Panc1 (cell line): Measurements from ENCODE around the gene ZNF513. TPM values are rescaled to one million over a fixed set of nuclear protein-coding genes. Genes with fewer than 3 reads are reported as not detected.

Experiments
- ATAC-seq: fragments of 200-7000 bp; cut with Tn5 transposase; 2 replicates; pipeline ENCODE4 v1.9.1; 2020; ENCODE audit warnings: mild to moderate bottlenecking, moderate library complexity
- BruUV-seq: library from RNA; stranded (reverse); fragments of 400-500 nt; replicated peaks from 2 replicates; lab custom pipeline; 2021; lab: Mats Ljungman, UMichigan
- CTCF ChIA-PET: fragments of 300-600 bp; sonication (Branson Sonifier 250); formaldehyde crosslinking; loops from one replicate; lab custom pipeline; 2022; ENCODE audit warnings: antibody characterized with exemption; lab: Charles Lee
- POLR2A ChIA-PET: fragments of 300-600 bp; sonication (Branson Sonifier 250); formaldehyde crosslinking; loops from one replicate; lab custom pipeline; 2022; ENCODE audit warnings: antibody characterized with exemption; lab: Charles Lee
- DNase-seq: peaks from one replicate; pipeline ENCODE4 v3.0.0-alpha.2; 2010; ENCODE audit warnings: low read depth, low spot score
- H3K27ac ChIP-seq: 2 replicates; pipeline ENCODE4 v1.5.1; 2011; ENCODE audit warnings: mild to moderate bottlenecking, low read length, inconsistent platforms
- H3K27me3 ChIP-seq: fragments of 200-500 bp; sonication (Bioruptor generic); 2 replicates; pipeline ENCODE4 v1.6.0; 2014; ENCODE audit warnings: low read length, inconsistent platforms; ENCODE audit not compliant: control insufficient read depth, insufficient read depth
- H3K36me3 ChIP-seq: fragments of 200-500 bp; sonication (Bioruptor generic); 2 replicates; pipeline ENCODE4 v1.5.1; 2014; ENCODE audit warnings: inconsistent platforms, mild to moderate bottlenecking, low read length, moderate library complexity; ENCODE audit not compliant: control insufficient read depth, insufficient read depth
- H3K4me1 ChIP-seq: 2 replicates; pipeline ENCODE4 v1.5.1; 2011; ENCODE audit warnings: inconsistent platforms, mild to moderate bottlenecking, low read length, moderate library complexity; ENCODE audit not compliant: control insufficient read depth, insufficient read depth
- H3K4me3 ChIP-seq, 2 experiments: 2 replicates each; pipeline ENCODE4 v1.5.1; 2011 to 2012; ENCODE audit warnings: low read depth in 2 of 2, low read length in 2 of 2, mild to moderate bottlenecking in 2 of 2, inconsistent platforms in 1 of 2, moderate library complexity in 1 of 2
- H3K9me3 ChIP-seq: fragments of 200-500 bp; sonication (Bioruptor generic); 2 replicates; pipeline ENCODE4 v1.5.1; 2014; ENCODE audit warnings: low read depth, mild to moderate bottlenecking, inconsistent platforms, low read length, moderate library complexity; ENCODE audit not compliant: control insufficient read depth, insufficient read depth
- POLR2AphosphoS5 ChIP-seq: IDR thresholded peaks from 2 replicates; pipeline ENCODE4 v1.6.1; 2012; ENCODE audit warnings: mild to moderate bottlenecking, low read depth, low read length, moderate library complexity
- SIN3A ChIP-seq: IDR thresholded peaks from 2 replicates; pipeline ENCODE4 v1.6.1; 2012; ENCODE audit warnings: low read depth, mild to moderate bottlenecking, low read length, moderate library complexity, borderline replicate concordance; ENCODE audit not compliant: insufficient read depth
- TCF7L2 ChIP-seq: IDR thresholded peaks from 2 replicates; pipeline ENCODE4 v1.6.1; 2011; ENCODE audit warnings: mild to moderate bottlenecking, low read depth, low read length, inconsistent platforms
- in situ Hi-C: cut with HindIII; loops from 2 replicates; pipeline ENCODE4 v1.10.0; 2016; ENCODE audit warnings: low sequenced_read_pairs, low pct_unique_long_range_greater_than_20kb
- intact Hi-C: fragments of 100-400 bp; cut with micrococcal nuclease; formaldehyde crosslinking; loops from one replicate; pipeline ENCODE4 v1.10.0; 2022; ENCODE audit not compliant: unreplicated experiment
- total RNA-seq: library from RNA; stranded (reverse); gene quantifications from one replicate; pipeline ENCODE4 v1.2.1, GENCODE V29; 2021; ENCODE audit not compliant: unreplicated experiment
- TF ChIP-seq, protein P1 (sequence below): fragments of 450-650 bp; IDR thresholded peaks from 2 replicates; pipeline ENCODE4 v1.5.1; 2017; ENCODE audit warnings: mild to moderate bottlenecking
- TF ChIP-seq, protein P2 (sequence below), 2 experiments: IDR thresholded peaks; 2 replicates each; pipeline ENCODE4 v1.6.1; 2011 to 2012; ENCODE audit warnings: low read depth in 2 of 2, control low read depth in 1 of 2, low read length in 1 of 2, mild to moderate bottlenecking in 1 of 2, moderate library complexity in 1 of 2; ENCODE audit not compliant: insufficient read depth in 1 of 2

Gene ZNF513
- total RNA-seq, 1 experiment from 2014 or later = 25.3 TPM

DNA sequence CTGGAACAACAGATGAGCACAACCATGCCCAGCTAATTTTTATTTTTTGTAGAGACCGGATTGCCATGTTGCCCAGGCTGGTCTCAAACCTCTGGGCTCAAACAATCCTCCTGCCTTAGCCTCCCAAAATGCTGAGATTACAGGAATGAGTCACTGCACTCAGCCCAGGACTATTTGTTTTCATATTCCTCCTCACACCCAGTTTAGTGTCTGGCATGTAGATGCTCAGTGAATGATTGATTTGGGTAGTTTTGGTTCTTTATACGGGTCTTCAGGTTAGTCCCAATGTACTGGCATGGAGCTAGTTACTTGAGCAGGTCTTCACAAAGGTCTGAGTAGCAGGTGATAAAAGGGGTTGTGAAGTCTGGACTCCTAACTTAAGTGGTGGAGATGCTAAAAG is 16.6 kb downstream of the ZNF513 start:
- no peak for ATAC-seq
- TF ChIP-seq, protein P1, sequence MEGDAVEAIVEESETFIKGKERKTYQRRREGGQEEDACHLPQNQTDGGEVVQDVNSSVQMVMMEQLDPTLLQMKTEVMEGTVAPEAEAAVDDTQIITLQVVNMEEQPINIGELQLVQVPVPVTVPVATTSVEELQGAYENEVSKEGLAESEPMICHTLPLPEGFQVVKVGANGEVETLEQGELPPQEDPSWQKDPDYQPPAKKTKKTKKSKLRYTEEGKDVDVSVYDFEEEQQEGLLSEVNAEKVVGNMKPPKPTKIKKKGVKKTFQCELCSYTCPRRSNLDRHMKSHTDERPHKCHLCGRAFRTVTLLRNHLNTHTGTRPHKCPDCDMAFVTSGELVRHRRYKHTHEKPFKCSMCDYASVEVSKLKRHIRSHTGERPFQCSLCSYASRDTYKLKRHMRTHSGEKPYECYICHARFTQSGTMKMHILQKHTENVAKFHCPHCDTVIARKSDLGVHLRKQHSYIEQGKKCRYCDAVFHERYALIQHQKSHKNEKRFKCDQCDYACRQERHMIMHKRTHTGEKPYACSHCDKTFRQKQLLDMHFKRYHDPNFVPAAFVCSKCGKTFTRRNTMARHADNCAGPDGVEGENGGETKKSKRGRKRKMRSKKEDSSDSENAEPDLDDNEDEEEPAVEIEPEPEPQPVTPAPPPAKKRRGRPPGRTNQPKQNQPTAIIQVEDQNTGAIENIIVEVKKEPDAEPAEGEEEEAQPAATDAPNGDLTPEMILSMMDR = no peak
- Histone ChIP-seq H3K27me3 (no peaks in the 10 kb centered on the region), H3K4me3 (no peak overlapping the region), H3K27ac (no peak overlapping the region), H3K9me3 (no peaks in the 10 kb centered on the region), H3K36me3 (peaks cover 13% of the 10 kb centered on the region), H3K4me1 (peaks cover 4% of the 10 kb centered on the region; the same call in 1 of the 2 replicates)
- no peak for DNase-seq
- intact Hi-C loops (no loop called here), in situ Hi-C loops (no loop called here)
- CTCF ChIA-PET = no interaction called here
- POLR2A ChIA-PET = interaction anchor here (0.7 kb wide), 1 partner anchor 55 kb away, joined by 12 read pairs; no protein-coding TSS in a partner anchor
- BruUV-seq = no TSS peak

DNA sequence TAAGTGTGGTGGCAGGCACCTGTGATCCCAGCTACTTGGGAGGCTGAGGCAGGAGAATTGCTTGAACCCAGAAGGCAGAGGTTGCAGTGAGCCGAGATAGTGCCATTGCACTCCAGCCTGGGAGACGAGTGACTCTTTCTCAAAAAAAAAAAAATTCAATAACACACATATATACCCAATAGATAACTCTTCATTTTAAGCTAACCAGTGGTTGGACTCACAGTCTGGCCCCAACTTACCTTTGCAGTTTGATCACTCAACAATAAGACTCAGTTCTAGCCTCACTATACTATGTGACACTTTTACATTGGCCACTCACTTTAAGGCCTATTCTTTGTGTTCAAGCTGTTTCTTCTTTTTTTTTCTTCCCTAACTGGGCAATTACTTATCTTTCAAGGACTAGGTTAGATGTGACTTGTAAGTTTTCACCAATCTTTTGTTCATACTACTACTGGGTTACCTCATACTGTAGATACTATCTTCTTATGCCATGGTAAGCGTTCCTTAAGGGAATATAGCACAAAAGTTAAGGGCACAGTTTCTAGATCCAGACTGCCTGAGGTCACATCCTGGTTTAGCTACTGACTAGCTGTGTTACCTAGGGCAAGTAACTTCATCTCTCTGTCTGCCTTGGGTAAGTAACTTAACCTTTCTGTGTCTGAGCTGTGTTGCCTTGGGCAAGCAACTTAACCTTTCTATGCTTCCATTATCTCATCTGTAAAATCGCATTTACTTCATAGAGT is 17.7 kb downstream of the ZNF513 start:
- Histone ChIP-seq H3K27ac (no peak overlapping the region), H3K9me3 (no peaks in the 10 kb centered on the region), H3K36me3 (peaks cover 10% of the 10 kb centered on the region), H3K27me3 (no peaks in the 10 kb centered on the region), H3K4me3 (no peak overlapping the region), H3K4me1 (no peaks in the 10 kb centered on the region)
- intact Hi-C loops (no loop called here), in situ Hi-C loops (no loop called here)
- BruUV-seq = no TSS peak
- no peak for DNase-seq
- CTCF ChIA-PET = no interaction called here
- TF ChIP-seq, protein P2, sequence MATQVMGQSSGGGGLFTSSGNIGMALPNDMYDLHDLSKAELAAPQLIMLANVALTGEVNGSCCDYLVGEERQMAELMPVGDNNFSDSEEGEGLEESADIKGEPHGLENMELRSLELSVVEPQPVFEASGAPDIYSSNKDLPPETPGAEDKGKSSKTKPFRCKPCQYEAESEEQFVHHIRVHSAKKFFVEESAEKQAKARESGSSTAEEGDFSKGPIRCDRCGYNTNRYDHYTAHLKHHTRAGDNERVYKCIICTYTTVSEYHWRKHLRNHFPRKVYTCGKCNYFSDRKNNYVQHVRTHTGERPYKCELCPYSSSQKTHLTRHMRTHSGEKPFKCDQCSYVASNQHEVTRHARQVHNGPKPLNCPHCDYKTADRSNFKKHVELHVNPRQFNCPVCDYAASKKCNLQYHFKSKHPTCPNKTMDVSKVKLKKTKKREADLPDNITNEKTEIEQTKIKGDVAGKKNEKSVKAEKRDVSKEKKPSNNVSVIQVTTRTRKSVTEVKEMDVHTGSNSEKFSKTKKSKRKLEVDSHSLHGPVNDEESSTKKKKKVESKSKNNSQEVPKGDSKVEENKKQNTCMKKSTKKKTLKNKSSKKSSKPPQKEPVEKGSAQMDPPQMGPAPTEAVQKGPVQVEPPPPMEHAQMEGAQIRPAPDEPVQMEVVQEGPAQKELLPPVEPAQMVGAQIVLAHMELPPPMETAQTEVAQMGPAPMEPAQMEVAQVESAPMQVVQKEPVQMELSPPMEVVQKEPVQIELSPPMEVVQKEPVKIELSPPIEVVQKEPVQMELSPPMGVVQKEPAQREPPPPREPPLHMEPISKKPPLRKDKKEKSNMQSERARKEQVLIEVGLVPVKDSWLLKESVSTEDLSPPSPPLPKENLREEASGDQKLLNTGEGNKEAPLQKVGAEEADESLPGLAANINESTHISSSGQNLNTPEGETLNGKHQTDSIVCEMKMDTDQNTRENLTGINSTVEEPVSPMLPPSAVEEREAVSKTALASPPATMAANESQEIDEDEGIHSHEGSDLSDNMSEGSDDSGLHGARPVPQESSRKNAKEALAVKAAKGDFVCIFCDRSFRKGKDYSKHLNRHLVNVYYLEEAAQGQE (IDR thresholded peaks at IDR 0.05; ENCODE audit: insufficient read depth in 1 of 2, low read depth in 2 of 2, low read length in 1 of 2) = no peak
- TF ChIP-seq POLR2AphosphoS5 = no peak; the same call in 1 of the 2 replicates
- TF ChIP-seq, protein P1 = no peak
- TF ChIP-seq TCF7L2 = no peak
- TF ChIP-seq SIN3A = no peak
- POLR2A ChIA-PET = no interaction called here
- no peak for ATAC-seq
